Thoracic aorta (tissue), 2 donors: ENCODE measurements around the gene RFESD. TPM values are rescaled to one million over a fixed set of nuclear protein-coding genes. Genes with fewer than 3 reads are reported as not detected.

Experiments used
- ATAC-seq: fragments of 150-250 bp; one replicate; pipeline ENCODE4 v1.8.0; 2017; ENCODE audit warnings: low read depth; ENCODE audit not compliant: insufficient number of reproducible peaks, low FRiP score
- DNase-seq: peaks from one replicate; pipeline ENCODE4 v3.0.0-alpha.2; 2020; ENCODE audit warnings: low spot score
- H3K27ac ChIP-seq, 2 donors: fragments of 200-600 bp; sonication (generic); 1 replicate in 1 of 2; 2 replicates in 1 of 2; pipeline ENCODE4 v1.5.1; 2016; ENCODE audit warnings: mild to moderate bottlenecking in 2 of 2, moderate library complexity in 2 of 2
- H3K27me3 ChIP-seq: fragments of 200-600 bp; sonication (generic); replicated peaks from 2 replicates; pipeline ENCODE4 v1.6.0; 2016; ENCODE audit warnings: mild to moderate bottlenecking; ENCODE audit not compliant: insufficient read depth
- H3K36me3 ChIP-seq: fragments of 200-600 bp; sonication (generic); one replicate; pipeline ENCODE4 v1.5.1; 2016
- H3K4me1 ChIP-seq, 2 donors: fragments of 200-600 bp; sonication (generic); 1 replicate in 1 of 2; 2 replicates in 1 of 2; pipeline versions ENCODE4 v1.5.1 to v1.6.0; 2016; ENCODE audit warnings: low read depth in 2 of 2, mild to moderate bottlenecking in 1 of 2; ENCODE audit not compliant: control insufficient read depth in 1 of 2
- H3K4me3 ChIP-seq: fragments of 200-600 bp; sonication (generic); 2 replicates; pipeline ENCODE4 v1.5.1; 2016; ENCODE audit warnings: mild to moderate bottlenecking
- H3K9me3 ChIP-seq: fragments of 200-600 bp; sonication (generic); 2 replicates; pipeline ENCODE4 v1.5.1; 2016
- total RNA-seq, 2 donors: library from RNA; depleted of rRNA; stranded (reverse); fragments of >200 nt; gene quantifications; one replicate each; pipeline versions ENCODE4 v1.1.0 to v1.2.3, GENCODE V29; 2016
- TF ChIP-seq, protein P1 (sequence below): fragments of 200-600 bp; sonication (generic); IDR thresholded peaks from one replicate; pipeline ENCODE4 v1.5.1; 2019; ENCODE audit warnings: antibody characterized with exemption

Gene RFESD
- total RNA-seq = 10 to 100 TPM in 1 of 2 donors, under 1 TPM in 1; 0.85 to 11.1 TPM

DNA sequence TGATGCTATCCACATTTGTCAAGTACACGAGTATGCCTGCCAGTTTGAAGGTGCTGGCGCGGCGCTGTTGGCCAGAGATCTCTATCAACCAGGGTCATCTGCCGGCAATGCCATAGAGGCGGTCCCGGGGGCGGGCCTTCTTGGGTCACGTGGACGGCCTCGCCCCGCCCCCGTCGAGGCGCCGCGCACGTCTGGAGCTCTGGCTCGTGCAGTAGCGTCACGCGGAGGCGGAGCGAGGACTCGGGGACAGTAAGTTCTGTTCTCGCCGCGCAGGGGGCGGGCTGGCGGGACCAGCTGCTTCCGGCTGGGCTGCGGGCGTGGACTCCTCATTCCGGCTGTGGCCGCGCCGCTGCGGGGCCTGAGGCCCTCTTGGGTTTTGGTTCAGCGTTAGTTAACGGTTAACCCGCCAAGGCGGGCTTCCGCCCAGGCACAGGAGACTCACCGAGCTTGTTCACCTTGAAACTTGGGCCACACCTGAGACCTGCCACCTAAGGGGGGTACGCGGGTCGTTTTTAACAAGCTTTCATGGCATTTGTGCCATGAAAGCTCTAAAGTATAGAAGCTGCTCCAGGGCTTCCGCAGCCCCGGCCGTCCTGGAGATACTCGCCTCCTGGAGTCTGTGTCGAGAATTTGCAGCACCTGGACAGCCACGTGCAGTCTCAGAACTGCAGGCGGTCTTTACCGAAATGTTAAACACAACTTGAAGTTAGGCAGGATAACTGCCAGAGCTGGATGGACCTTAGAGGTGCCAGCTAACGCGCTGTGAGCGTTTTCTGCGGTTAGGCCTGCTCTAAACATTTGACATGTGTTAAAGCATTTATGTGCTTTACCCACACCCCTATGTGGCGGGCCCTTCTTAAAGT lies at the start of gene RFESD:
RFESD (plus strand) TSS at position 209 of the 863 bp plus-strand sequence. CDS start 5,495 bp downstream, outside the sequence.
- Histone ChIP-seq H3K4me1 (peaks cover 0 to 23% of the 10 kb centered on the region in 2 donors), H3K4me3 (peak within 1 kb of the TSS; percentile 85), H3K36me3 (no peaks in the 10 kb centered on the region), H3K9me3 (no peaks in the 10 kb centered on the region), H3K27ac (peak within 1 kb of the TSS; percentile 91 to 93), H3K27me3 (no peaks in the 10 kb centered on the region)
- DNase-seq = peak; percentile 95
- TF ChIP-seq, protein P1, sequence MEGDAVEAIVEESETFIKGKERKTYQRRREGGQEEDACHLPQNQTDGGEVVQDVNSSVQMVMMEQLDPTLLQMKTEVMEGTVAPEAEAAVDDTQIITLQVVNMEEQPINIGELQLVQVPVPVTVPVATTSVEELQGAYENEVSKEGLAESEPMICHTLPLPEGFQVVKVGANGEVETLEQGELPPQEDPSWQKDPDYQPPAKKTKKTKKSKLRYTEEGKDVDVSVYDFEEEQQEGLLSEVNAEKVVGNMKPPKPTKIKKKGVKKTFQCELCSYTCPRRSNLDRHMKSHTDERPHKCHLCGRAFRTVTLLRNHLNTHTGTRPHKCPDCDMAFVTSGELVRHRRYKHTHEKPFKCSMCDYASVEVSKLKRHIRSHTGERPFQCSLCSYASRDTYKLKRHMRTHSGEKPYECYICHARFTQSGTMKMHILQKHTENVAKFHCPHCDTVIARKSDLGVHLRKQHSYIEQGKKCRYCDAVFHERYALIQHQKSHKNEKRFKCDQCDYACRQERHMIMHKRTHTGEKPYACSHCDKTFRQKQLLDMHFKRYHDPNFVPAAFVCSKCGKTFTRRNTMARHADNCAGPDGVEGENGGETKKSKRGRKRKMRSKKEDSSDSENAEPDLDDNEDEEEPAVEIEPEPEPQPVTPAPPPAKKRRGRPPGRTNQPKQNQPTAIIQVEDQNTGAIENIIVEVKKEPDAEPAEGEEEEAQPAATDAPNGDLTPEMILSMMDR = peak; percentile 17
- peak; percentile 93 for ATAC-seq

DNA sequence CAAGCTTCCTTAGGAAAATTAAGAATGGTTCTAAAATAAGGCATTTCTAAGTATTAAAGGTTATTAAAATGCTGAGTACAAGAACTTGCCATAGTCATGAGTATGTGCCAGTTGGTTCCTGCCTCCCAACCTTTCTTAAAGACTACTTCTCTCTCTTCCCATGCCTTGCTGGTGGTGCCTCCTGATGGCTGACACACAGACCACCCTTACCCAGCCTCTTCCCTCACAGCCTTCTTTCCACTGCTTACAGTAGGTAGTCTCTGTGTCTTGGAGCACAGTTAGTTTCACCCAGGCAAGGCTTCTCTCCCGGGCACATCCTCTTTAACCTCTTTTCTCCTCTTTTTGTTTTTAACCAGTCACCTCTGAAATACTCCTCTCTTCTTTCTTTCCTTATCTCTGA lies 47.3 kb upstream of the RFESD start:
- TF ChIP-seq, protein P1 = no peak
- Histone ChIP-seq H3K36me3 (no peaks in the 10 kb centered on the region), H3K4me3 (no peak overlapping the region), H3K9me3 (no peaks in the 10 kb centered on the region), H3K4me1 (peaks cover 3 to 6% of the 10 kb centered on the region in 2 donors), H3K27me3 (no peaks in the 10 kb centered on the region), H3K27ac (no peak overlapping the region)
- DNase-seq (no peak), ATAC-seq (no peak)

DNA sequence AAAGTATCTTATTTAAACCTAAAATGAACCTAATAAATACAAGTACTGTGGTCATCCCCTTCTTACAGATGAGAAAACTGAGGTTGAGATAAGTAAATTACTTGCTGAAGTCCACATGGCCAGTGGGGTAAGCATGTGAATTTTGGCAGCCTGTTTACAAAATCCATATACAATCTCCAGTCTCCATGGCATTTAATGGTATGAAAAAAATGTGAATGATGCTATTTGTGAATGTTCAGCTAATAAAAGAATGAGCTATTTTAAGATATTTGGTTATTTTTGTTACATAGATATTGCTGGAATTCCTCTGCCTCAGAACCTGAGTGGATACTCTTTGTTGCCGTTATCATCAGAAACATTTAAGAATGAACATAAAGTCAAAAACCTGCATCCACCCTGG lies 46.0 kb upstream of the RFESD start:
- no peak for ATAC-seq
- no peak overlapping the region for H3K27ac ChIP-seq
- no peak overlapping the region for H3K4me3 ChIP-seq
- TF ChIP-seq, protein P1 = no peak
- DNase-seq = no peak
- H3K9me3 ChIP-seq = no peaks in the 10 kb centered on the region
- no peaks in the 10 kb centered on the region for H3K36me3 ChIP-seq
- H3K4me1 ChIP-seq = peaks cover 3 to 6% of the 10 kb centered on the region in 2 donors
- no peaks in the 10 kb centered on the region for H3K27me3 ChIP-seq

DNA sequence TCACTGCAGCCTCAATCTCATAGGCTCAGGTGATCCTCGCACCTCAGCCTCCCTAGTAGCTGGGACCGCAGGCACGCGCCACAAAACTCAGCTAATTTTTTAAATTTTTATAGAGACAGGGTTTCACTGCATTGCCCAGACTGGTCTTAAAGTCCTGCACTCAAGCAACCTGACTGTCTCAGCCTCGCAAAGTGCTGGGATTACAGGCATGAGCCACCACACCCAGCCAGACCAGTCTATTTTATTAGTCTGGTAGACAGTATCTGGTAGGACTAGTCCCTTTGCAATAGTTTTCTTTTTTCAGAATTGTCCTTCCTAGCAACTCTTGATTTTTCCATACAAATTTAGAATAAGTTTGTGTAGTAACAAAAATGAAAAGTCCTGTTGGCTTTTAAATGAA lies 40.8 kb upstream of the RFESD start:
- ATAC-seq (no peak), DNase-seq (no peak)
- Histone ChIP-seq H3K4me3 (no peak overlapping the region), H3K9me3 (no peaks in the 10 kb centered on the region), H3K36me3 (no peaks in the 10 kb centered on the region), H3K27me3 (no peaks in the 10 kb centered on the region), H3K27ac (no peak overlapping the region), H3K4me1 (peaks cover 0 to 2% of the 10 kb centered on the region in 2 donors)
- TF ChIP-seq, protein P1 = no peak

GRCh38 chr5:95606419-95606818 lies 40.2 kb upstream of the RFESD start:
- no peaks in the 10 kb centered on the region for H3K36me3 ChIP-seq
- ATAC-seq = no peak
- DNase-seq = no peak

More at GRCh38 chr5:95606419-95606818, 40.2 kb upstream of the RFESD start:
- no peaks in the 10 kb centered on the region for H3K9me3 ChIP-seq
- H3K4me3 ChIP-seq = no peak overlapping the region
- no peaks in the 10 kb centered on the region for H3K27me3 ChIP-seq
- TF ChIP-seq, protein P1 = no peak
- H3K4me1 ChIP-seq = no peaks in the 10 kb centered on the region
- H3K27ac ChIP-seq = no peak overlapping the region
